ENCODE measurements around the gene NT5C3A. TPM values are rescaled to one million over a fixed set of nuclear protein-coding genes. Genes with fewer than 3 reads are reported as not detected.
"Not testable (repeated sequence)": the region's sequence is repeated elsewhere in the genome, so short reads cannot be mapped to it uniquely, and the experiment has no call there.

NT5C3A gene
- total RNA-seq: 45.6 TPM

- peak; percentile 33 for DNase-seq (ENCODE audit: low spot score)
These were observed at the start of gene NT5C3A for GRCh38 chr7:33062023-33062781. TSS of gene NT5C3A (minus strand) at chr7:33062776. CDS start at chr7:33062705, 71 bp downstream.

DNA sequence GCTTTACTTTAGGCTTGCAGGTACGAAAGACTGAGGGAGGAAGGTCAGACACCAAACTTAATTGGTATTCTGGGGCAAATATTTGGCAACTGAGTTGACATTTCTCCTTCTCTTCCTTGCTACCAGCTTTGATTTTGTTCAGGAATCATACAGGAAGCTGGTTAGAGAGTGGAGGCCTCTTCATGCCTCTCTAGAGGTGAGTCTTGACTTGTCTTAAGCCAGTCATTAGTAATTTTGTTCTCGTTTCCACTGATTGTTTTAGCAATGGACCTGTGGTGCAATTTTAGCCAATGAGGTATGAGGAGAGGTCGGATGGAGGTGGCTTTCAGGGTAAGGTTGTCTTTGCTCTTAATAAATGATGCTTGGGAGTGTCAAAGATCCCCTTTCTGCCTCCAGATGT, 49.0 kb upstream of the NT5C3A start:
- DNase-seq (ENCODE audit: low spot score): no peak

DNA sequence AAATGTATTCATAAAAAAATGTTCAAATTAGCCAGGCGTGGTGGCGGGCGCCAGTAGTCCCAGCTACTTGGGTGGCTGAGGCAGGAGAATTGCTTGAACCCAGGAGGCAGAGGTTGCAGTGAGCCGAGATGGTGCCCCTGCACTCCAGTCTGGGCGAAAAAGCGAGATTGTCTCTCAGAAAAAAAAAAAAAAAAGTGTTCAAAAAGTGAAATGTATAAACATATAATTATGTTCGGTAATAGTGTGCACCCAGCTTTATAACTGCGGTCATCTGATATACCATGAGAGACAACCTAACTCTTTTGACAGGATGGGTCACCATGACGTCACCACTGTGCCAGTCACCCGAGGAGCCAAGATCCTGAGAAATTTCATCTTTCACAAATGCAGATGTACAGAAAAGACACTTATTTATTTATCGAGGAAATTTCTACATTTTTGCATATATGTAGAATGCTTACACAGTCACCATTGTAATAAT, 47.2 kb upstream of the NT5C3A start:
- no peak for DNase-seq (ENCODE audit: low spot score)

- peak; percentile 57 for DNase-seq (ENCODE audit: low spot score)
These were observed 46.6 kb upstream of the NT5C3A start, which contains the start of gene RP9 for GRCh38 chr7:33109005-33109757. TSS of gene RP9 (minus strand) at chr7:33109404. CDS start at chr7:33109372, 32 bp downstream.

GRCh38 chr7:33108554-33109004, 46.0 kb upstream of the NT5C3A start:
- no peak for DNase-seq (ENCODE audit: low spot score)

- peak; percentile 30 for DNase-seq (ENCODE audit: low spot score)
These were observed 44.8 kb upstream of the NT5C3A start for GRCh38 chr7:33107136-33108066.

DNA sequence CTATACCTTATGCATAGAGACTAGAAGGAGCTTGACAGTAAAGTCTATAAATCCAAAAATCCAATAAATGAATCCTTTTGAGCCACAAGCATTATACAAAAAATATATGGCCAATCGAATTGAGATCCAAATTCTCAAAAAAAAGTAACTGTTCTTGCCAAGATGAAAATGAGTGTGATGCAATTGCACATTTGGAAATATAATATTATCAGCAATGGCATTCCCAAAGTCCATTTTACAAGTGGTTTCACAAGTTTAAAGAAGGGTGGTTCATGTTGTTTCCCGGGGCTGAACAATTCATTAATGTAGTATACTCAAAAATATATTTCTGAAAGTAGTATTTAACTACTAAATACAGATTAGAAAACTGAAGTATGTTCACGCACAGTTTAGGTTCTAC, 39.3 kb upstream of the NT5C3A start:
- DNase-seq (ENCODE audit: low spot score): no peak

DNA sequence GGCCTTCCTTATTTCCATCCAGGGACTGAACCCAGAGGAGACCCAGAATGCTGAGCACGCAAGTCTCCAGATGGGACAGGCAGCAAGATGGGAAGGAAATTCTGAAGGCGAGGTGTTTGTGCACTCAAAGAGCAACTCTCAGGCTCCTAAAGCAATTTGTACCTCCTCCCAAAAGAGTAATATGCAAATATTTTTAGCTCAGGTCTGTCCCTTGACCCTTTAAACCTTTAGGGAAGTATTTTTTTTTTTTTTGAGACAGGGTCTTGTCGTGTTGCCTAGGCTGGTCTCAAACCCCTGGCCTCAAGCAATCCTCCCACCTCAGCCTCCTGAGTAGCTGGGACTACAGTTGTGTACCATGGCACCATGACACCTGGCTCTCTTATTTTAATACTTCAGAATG, 38.2 kb upstream of the NT5C3A start:
- DNase-seq (ENCODE audit: low spot score): no peak

- no peak for DNase-seq (ENCODE audit: low spot score)
These were observed 36.8 kb upstream of the NT5C3A start for GRCh38 chr7:33099154-33099940.

- not testable (repeated sequence) for DNase-seq (ENCODE audit: low spot score)
These were observed 32.2 kb upstream of the NT5C3A start for GRCh38 chr7:33094745-33095275.

GRCh38 chr7:33093266-33093665, 30.7 kb upstream of the NT5C3A start:
- DNase-seq (ENCODE audit: low spot score): no peak

- DNase-seq (ENCODE audit: low spot score): no peak
These were observed 29.1 kb upstream of the NT5C3A start for GRCh38 chr7:33091641-33092191.

GRCh38 chr7:33091111-33091531, 28.5 kb upstream of the NT5C3A start:
- no peak for DNase-seq (ENCODE audit: low spot score)

DNA sequence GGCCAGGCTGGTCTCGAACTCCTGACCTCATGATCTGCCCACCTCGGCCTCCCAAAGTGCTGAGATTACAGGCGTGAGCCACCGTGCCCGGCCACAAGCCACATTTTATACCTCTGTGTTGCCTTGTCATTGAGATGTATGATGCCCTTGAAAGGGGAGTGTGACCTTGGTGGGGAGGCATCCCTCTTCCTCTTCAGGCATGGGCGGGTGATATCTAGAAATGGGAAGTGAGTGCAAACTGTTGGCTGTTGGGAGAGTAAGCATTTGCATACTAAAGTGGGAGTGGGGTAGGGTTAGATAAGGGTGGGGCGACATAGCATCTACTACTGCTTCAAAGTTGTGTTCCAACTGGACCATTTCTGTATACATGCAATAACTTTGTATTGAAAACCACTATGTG, 26.6 kb upstream of the NT5C3A start:
- DNase-seq (ENCODE audit: low spot score): no peak

DNA sequence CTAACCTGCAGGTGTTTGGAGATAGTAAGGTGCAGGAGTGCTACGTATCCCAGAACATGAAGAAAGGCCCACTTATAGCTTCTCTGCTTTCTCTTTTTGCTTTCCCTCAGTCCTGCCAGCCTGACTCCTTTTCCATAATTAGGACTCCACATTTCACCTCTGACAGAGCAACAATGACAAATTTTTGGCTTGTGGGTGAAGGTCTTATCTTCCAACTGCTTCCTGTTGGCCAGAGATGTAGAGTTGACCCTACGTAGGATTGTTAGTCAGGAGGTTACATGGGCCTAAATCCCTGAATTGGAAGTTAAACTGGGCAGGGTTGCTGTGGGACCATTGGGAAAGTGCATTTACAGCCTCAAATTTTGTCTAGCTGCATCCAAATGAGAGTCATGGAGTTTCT, 25.3 kb upstream of the NT5C3A start:
- DNase-seq (ENCODE audit: low spot score): no peak

DNA sequence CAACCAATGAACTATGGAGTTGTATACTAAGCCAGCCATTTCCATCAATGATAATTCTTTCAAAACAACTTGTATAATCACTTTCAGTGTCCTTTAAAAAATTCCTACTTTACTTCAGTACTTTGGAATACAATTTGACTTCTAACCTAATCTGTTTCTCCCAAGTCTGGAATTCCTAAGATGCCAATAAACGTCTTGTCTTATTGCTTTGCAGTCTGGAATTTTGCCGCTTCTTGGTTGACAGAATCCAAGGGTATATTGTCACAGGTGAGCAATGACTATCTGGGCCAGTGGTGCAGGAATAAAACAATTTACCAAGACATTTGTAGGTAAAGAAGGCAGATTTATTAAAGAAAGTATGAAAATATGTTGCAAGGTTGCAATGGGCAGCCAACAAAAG, 24.8 kb upstream of the NT5C3A start:
- no peak for DNase-seq (ENCODE audit: low spot score)

GRCh38 chr7:33079763-33080690, 17.5 kb upstream of the NT5C3A start:
- no peak for DNase-seq (ENCODE audit: low spot score)

DNA sequence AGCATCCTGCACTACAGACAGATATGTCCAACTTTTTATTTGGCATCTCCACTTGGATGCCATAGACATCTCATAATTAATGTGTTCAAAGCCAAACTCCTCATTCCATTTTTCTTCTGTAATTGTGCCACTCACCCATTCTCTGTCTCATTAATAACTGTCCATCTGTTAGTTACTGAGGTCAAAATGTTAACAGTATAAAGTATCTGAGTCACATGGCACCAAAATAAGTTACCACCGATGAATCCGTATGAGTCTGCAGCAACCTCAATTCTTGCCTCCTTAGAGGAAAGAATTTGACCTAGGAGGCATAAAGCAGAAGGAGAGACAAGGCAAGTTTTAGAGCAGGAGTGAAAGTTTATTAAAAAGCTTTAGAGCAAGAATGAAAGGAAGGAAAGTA, 16.5 kb upstream of the NT5C3A start:
- no peak for DNase-seq (ENCODE audit: low spot score)

DNA sequence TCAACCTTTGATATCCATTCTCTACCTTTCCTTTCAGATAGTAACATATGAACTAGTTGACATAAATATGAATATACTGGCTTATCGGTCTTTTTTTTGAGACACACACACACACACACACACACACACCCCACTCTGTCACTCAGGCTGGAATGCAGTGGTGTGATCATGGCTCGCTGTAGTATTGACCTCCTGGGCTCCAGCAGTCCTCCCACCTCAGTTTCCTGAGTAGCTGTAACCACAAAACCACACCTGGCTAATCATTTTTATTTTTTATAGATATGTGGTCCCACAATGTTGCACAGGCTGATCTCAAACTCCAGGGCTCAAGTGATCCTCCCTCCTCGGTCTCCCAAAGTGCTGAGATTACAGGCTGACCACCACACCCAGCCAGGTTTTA, 14.2 kb upstream of the NT5C3A start:
- DNase-seq (ENCODE audit: low spot score): no peak

All from mucosa of gallbladder (tissue), 1 donor.